ENCODE results near the gene ICAM5. TPM values are rescaled to one million over a fixed set of nuclear protein-coding genes. Genes with fewer than 3 reads are reported as not detected.

ICAM5 gene
- total RNA-seq, 1 experiment from 2014 or later, result 8.0 TPM

GRCh38 chr19:10270616-10271394, 18.9 kb upstream of the ICAM5 start, which contains the start of gene ICAM1 (continued):
- no peak for TF ChIP-seq ZNF317 (CRISPR knock-in tag; IDR thresholded peaks at IDR 0.05; ENCODE audit: borderline replicate concordance, low read depth)
- no peak for TF ChIP-seq TEAD1 (CRISPR knock-in tag; IDR thresholded peaks at IDR 0.05)
- TF ChIP-seq CDX4 (CRISPR knock-in tag; IDR thresholded peaks at IDR 0.05; ENCODE audit: borderline replicate concordance), result no peak
- TF ChIP-seq, protein P1, sequence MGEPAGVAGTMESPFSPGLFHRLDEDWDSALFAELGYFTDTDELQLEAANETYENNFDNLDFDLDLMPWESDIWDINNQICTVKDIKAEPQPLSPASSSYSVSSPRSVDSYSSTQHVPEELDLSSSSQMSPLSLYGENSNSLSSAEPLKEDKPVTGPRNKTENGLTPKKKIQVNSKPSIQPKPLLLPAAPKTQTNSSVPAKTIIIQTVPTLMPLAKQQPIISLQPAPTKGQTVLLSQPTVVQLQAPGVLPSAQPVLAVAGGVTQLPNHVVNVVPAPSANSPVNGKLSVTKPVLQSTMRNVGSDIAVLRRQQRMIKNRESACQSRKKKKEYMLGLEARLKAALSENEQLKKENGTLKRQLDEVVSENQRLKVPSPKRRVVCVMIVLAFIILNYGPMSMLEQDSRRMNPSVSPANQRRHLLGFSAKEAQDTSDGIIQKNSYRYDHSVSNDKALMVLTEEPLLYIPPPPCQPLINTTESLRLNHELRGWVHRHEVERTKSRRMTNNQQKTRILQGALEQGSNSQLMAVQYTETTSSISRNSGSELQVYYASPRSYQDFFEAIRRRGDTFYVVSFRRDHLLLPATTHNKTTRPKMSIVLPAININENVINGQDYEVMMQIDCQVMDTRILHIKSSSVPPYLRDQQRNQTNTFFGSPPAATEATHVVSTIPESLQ (CRISPR knock-in tag; IDR thresholded peaks at IDR 0.05), result no peak
- 0 out of 2 replicates have a peak, but pooled peaks have one; percentile 40 for TF ChIP-seq KAT7 (CRISPR knock-in tag; IDR thresholded peaks at IDR 0.05; ENCODE audit: borderline replicate concordance)
- TF ChIP-seq ZNF671 (CRISPR knock-in tag; IDR thresholded peaks at IDR 0.05), result no peak
- TF ChIP-seq PRRX2 (CRISPR knock-in tag; IDR thresholded peaks at IDR 0.05), result no peak
- no peak for TF ChIP-seq ZMAT4 (CRISPR knock-in tag; IDR thresholded peaks at IDR 0.05)
- 0 out of 2 replicates have a peak, but pooled peaks have one; percentile 50 for TF ChIP-seq E2F4 (CRISPR knock-in tag; IDR thresholded peaks at IDR 0.05; ENCODE audit: borderline replicate concordance, low read depth)
- TF ChIP-seq, protein P2, sequence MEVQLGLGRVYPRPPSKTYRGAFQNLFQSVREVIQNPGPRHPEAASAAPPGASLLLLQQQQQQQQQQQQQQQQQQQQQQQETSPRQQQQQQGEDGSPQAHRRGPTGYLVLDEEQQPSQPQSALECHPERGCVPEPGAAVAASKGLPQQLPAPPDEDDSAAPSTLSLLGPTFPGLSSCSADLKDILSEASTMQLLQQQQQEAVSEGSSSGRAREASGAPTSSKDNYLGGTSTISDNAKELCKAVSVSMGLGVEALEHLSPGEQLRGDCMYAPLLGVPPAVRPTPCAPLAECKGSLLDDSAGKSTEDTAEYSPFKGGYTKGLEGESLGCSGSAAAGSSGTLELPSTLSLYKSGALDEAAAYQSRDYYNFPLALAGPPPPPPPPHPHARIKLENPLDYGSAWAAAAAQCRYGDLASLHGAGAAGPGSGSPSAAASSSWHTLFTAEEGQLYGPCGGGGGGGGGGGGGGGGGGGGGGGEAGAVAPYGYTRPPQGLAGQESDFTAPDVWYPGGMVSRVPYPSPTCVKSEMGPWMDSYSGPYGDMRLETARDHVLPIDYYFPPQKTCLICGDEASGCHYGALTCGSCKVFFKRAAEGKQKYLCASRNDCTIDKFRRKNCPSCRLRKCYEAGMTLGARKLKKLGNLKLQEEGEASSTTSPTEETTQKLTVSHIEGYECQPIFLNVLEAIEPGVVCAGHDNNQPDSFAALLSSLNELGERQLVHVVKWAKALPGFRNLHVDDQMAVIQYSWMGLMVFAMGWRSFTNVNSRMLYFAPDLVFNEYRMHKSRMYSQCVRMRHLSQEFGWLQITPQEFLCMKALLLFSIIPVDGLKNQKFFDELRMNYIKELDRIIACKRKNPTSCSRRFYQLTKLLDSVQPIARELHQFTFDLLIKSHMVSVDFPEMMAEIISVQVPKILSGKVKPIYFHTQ (CRISPR knock-in tag; IDR thresholded peaks at IDR 0.05), result no peak
- TF ChIP-seq, protein P3, sequence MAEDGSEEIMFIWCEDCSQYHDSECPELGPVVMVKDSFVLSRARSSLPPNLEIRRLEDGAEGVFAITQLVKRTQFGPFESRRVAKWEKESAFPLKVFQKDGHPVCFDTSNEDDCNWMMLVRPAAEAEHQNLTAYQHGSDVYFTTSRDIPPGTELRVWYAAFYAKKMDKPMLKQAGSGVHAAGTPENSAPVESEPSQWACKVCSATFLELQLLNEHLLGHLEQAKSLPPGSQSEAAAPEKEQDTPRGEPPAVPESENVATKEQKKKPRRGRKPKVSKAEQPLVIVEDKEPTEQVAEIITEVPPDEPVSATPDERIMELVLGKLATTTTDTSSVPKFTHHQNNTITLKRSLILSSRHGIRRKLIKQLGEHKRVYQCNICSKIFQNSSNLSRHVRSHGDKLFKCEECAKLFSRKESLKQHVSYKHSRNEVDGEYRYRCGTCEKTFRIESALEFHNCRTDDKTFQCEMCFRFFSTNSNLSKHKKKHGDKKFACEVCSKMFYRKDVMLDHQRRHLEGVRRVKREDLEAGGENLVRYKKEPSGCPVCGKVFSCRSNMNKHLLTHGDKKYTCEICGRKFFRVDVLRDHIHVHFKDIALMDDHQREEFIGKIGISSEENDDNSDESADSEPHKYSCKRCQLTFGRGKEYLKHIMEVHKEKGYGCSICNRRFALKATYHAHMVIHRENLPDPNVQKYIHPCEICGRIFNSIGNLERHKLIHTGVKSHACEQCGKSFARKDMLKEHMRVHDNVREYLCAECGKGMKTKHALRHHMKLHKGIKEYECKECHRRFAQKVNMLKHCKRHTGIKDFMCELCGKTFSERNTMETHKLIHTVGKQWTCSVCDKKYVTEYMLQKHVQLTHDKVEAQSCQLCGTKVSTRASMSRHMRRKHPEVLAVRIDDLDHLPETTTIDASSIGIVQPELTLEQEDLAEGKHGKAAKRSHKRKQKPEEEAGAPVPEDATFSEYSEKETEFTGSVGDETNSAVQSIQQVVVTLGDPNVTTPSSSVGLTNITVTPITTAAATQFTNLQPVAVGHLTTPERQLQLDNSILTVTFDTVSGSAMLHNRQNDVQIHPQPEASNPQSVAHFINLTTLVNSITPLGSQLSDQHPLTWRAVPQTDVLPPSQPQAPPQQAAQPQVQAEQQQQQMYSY (CRISPR knock-in tag; IDR thresholded peaks at IDR 0.05), result no peak
- no peak for TF ChIP-seq STAT6 (CRISPR knock-in tag; conservative IDR thresholded peaks at IDR 0.05; ENCODE audit: low read depth)
- peak; percentile 71 for TF ChIP-seq GTF2I (CRISPR knock-in tag; conservative IDR thresholded peaks at IDR 0.05)
- TF ChIP-seq TCF7 (CRISPR knock-in tag; IDR thresholded peaks at IDR 0.05; ENCODE audit: low read depth), result no peak
- TF ChIP-seq HMGA2 (CRISPR knock-in tag; IDR thresholded peaks at IDR 0.05), result no peak
- no peak for TF ChIP-seq PREB (CRISPR knock-in tag; IDR thresholded peaks at IDR 0.05; ENCODE audit: borderline replicate concordance)
- TF ChIP-seq TP53 (CRISPR knock-in tag; IDR thresholded peaks at IDR 0.05), result peak; percentile 81; the same call in 1 of the 2 replicates
- TF ChIP-seq ZNF281 (CRISPR knock-in tag; IDR thresholded peaks at IDR 0.05), result 0 out of 2 replicates have a peak, but pooled peaks have one; percentile 67
- TF ChIP-seq IRF2 (CRISPR knock-in tag; IDR thresholded peaks at IDR 0.05; ENCODE audit: borderline replicate concordance, low read depth), result no peak

All from WTC11 (cell line).